Measurements from ENCODE around the gene CEP128. TPM values are rescaled to one million over a fixed set of nuclear protein-coding genes. Genes with fewer than 3 reads are reported as not detected.
A peak's percentile ranks its signal among the peaks of the same experiment; 100 is the strongest.

The CEP128 gene
- total RNA-seq (2021) = 24.2 and 29.3 TPM in 2 replicates
- percentile 78 among the genes with signal in this experiment for Bru-seq, nascent RNA
- percentile 67 among the genes with signal in this experiment for BruChase-seq, experiment 1, labeled RNA remaining after a 2-hour chase
- BruChase-seq, experiment 2, labeled RNA remaining after a 6-hour chase = percentile 58 among the genes with signal in this experiment
- long read RNA-seq, full-length matches to known transcripts = 2 of 21 reads
- long read RNA-seq, partial matches to known transcripts = 9 of 21 reads
- long read RNA-seq, other reads (novel, unspliced or antisense) = 10 of 21 reads

DNA sequence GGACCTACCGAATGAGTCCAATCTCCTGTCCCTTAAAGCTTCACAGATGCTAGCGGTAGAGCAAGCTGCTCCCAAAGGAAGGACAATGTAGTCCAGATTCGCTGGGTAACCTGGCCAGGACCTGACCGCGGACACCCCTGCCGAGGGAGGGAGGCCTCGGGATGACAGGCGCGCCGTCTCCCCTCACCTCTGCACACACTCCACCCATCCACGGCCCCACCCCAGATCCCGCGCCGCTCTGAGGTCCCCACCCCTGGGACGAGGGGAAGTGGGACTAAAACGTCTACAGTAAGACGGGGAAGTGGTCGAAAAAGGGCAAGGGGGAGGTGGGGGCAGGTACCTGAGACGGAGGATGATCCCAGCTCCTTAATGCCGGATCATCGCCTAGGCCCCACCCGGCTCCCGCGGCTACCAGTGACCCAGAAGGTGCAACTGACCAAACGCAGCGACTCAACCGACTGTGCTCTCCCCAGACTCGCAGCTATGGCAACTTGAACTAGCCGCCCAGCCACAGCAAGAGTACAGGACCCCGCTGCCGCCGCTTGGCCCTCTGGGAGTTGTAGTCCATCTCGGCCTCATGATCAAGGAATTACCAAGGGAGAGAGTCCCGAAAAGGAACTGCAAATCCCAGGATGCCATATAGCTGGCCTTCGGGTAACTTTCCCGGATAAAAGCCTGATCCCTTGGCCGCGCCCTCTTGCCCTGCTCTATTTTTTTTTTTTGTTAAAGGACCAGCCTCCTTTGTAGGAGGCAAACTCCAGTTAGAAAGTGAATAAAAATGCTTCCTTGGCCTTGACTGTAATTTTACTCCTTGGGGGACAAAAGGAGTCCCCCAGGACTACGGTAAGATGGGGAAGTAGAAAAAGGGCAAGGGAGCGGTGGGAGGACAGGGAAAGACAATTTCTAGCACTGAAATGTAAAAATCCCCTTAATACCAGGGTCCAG lies at the start of gene CEP128:
Gene CEP128, minus strand, starts transcription at position 498 of the 945 bp plus-strand sequence.
- Histone ChIP-seq H3K27ac (no peak within 1 kb of the TSS), H3K9me3 (ENCODE audit: insufficient read depth, low read depth) (no peaks in the 10 kb centered on the region), H4K20me1 (ENCODE audit: insufficient read depth) (no peaks in the 10 kb centered on the region), H3K9me2 (ENCODE audit: insufficient read depth) (no peaks in the 10 kb centered on the region), H3K27me3 (ENCODE audit: insufficient read depth, low read depth) (no peaks in the 10 kb centered on the region), H3F3A (ENCODE audit: insufficient read depth, low read depth) (no peaks in the 10 kb centered on the region), H3K79me2 (ENCODE audit: low read depth) (peaks cover 16% of the 10 kb centered on the region), H3K4me2 (peak within 1 kb of the TSS; percentile 84), H3K36me3 (ENCODE audit: low read depth) (no peaks in the 10 kb centered on the region), H3K4me3 (peak within 1 kb of the TSS; percentile 74), H3K4me1 (replicated peaks; ENCODE audit: insufficient read depth) (peaks cover 14% of the 10 kb centered on the region), H2AFZ (peak within 1 kb of the TSS; percentile 93)
- TF ChIP-seq, protein P1, sequence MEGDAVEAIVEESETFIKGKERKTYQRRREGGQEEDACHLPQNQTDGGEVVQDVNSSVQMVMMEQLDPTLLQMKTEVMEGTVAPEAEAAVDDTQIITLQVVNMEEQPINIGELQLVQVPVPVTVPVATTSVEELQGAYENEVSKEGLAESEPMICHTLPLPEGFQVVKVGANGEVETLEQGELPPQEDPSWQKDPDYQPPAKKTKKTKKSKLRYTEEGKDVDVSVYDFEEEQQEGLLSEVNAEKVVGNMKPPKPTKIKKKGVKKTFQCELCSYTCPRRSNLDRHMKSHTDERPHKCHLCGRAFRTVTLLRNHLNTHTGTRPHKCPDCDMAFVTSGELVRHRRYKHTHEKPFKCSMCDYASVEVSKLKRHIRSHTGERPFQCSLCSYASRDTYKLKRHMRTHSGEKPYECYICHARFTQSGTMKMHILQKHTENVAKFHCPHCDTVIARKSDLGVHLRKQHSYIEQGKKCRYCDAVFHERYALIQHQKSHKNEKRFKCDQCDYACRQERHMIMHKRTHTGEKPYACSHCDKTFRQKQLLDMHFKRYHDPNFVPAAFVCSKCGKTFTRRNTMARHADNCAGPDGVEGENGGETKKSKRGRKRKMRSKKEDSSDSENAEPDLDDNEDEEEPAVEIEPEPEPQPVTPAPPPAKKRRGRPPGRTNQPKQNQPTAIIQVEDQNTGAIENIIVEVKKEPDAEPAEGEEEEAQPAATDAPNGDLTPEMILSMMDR (conservative IDR thresholded peaks at IDR 0.05) = no peak
- no peak for TF ChIP-seq EZH2 (IDR thresholded peaks at IDR 0.05; ENCODE audit: low read depth)
- ChIA-PET CTCF (interaction anchor here (0.6 to 1.2 kb wide), 3 partner anchors 14 to 229 kb away, joined by 3 to 5 read pairs (median 4); partner anchors contain the start of gene TSHR), POLR2A (ENCODE audit: unreplicated experiment) (interaction anchor here (0.6 to 0.7 kb wide), 4 partner anchors 79 to 1941 kb away, joined by 3 to 7 read pairs (median 3); partner anchors contain the start of gene GTF2A1)
- DNase-seq = peak; percentile 98
- BruUV-seq (replicated peaks) = TSS peak; percentile 68
- intact Hi-C loops (cut with micrococcal nuclease; ENCODE audit: unreplicated experiment) = no loop called here

DNA sequence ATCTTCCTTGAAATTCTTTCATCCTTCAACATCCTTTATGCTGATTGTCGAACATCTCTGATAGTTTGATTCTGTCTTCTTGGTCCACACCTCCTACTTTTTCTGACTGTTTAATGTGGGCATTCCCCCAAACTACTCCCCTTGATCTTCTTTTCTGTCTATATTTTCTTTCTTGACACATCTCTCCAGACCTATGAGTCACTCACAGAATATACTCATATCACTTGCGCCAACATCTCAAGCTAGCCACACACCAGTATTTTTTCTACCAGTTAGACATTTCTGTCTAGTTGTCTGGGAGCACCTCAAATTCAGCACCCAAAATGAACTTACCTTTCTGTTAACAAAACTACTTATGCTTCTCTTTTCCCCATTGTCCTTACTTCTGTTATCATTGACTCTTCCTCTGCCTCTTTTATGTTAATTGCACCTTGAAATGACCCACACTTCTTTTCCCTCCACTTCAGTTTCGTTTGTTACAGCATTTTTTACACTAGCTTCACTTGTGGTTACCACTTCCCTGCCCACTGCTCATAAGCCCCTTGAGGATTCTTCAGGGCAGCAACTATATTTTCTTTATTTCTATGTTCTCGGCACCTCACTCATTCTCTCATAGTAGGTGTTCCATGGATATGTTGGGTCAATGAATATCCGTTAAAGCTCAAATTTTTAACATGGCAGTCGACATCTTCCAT lies 47.3 kb upstream of the CEP128 start:
- Histone ChIP-seq H3K27ac (no peak overlapping the region), H2AFZ (no peak overlapping the region), H4K20me1 (ENCODE audit: insufficient read depth) (no peaks in the 10 kb centered on the region), H3K4me2 (no peak overlapping the region), H3K9me3 (ENCODE audit: insufficient read depth, low read depth) (no peaks in the 10 kb centered on the region), H3K27me3 (ENCODE audit: insufficient read depth, low read depth) (peaks cover 10% of the 10 kb centered on the region; the same call in 1 of the 2 replicates), H3K79me2 (ENCODE audit: low read depth) (no peaks in the 10 kb centered on the region), H3K4me3 (no peak overlapping the region), H3K36me3 (ENCODE audit: low read depth) (no peaks in the 10 kb centered on the region), H3F3A (ENCODE audit: insufficient read depth, low read depth) (no peaks in the 10 kb centered on the region), H3K4me1 (replicated peaks; ENCODE audit: insufficient read depth) (peaks cover 7% of the 10 kb centered on the region; the same call in 1 of the 2 replicates), H3K9me2 (ENCODE audit: insufficient read depth) (no peaks in the 10 kb centered on the region)
- intact Hi-C loops (cut with micrococcal nuclease; ENCODE audit: unreplicated experiment) = loop anchor here (5.0 to 10.0 kb wide), 2 partner anchors 127 to 1174 kb away; no protein-coding TSS in a partner anchor
- TF ChIP-seq, protein P1 (conservative IDR thresholded peaks at IDR 0.05) = no peak
- no peak for TF ChIP-seq EZH2 (IDR thresholded peaks at IDR 0.05; ENCODE audit: low read depth)
- CTCF ChIA-PET = no interaction called here
- no peak for DNase-seq
- BruUV-seq (replicated peaks) = no TSS peak
- POLR2A ChIA-PET (ENCODE audit: unreplicated experiment) = no interaction called here

DNA sequence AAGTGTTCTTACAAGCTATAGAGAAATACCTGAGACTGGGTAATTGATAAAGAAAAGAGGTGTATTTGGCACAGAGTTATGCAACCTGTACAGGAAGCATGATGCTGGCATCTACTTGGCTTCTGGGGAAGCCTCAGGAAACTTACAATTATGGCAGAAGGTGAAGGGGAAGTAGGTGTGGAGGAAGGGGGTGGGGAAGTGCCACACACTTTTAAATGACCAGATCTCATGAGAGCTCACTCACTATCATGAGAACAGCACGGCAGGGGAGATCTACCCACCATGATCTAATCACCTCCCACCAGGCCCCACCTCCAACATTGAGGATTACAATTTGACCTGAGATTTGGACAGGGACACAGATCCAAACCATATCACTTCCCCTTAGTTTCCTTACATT lies 46.7 kb upstream of the CEP128 start:
- Histone ChIP-seq H4K20me1 (ENCODE audit: insufficient read depth) (no peaks in the 10 kb centered on the region), H2AFZ (no peak overlapping the region), H3K4me3 (no peak overlapping the region), H3K9me2 (ENCODE audit: insufficient read depth) (no peaks in the 10 kb centered on the region), H3K4me1 (replicated peaks; ENCODE audit: insufficient read depth) (peaks cover 7% of the 10 kb centered on the region; the same call in 1 of the 2 replicates), H3K79me2 (ENCODE audit: low read depth) (no peaks in the 10 kb centered on the region), H3K27me3 (ENCODE audit: insufficient read depth, low read depth) (peaks cover 10% of the 10 kb centered on the region; the same call in 1 of the 2 replicates), H3K36me3 (ENCODE audit: low read depth) (no peaks in the 10 kb centered on the region), H3F3A (ENCODE audit: insufficient read depth, low read depth) (no peaks in the 10 kb centered on the region), H3K9me3 (ENCODE audit: insufficient read depth, low read depth) (no peaks in the 10 kb centered on the region), H3K4me2 (no peak overlapping the region), H3K27ac (no peak overlapping the region)
- TF ChIP-seq, protein P1 (conservative IDR thresholded peaks at IDR 0.05) = no peak
- TF ChIP-seq EZH2 (IDR thresholded peaks at IDR 0.05; ENCODE audit: low read depth) = no peak
- BruUV-seq (replicated peaks) = no TSS peak
- ChIA-PET POLR2A (ENCODE audit: unreplicated experiment) (no interaction called here), CTCF (no interaction called here)
- DNase-seq = no peak
- intact Hi-C loops (cut with micrococcal nuclease; ENCODE audit: unreplicated experiment) = loop anchor here (5.0 to 10.0 kb wide), 2 partner anchors 126 to 1173 kb away; no protein-coding TSS in a partner anchor

Measured in PC-9 (cell line).